Loucy (cell line): ENCODE measurements around the gene LEPR.

Source experiments
- H2AFZ ChIP-seq: fragments of 200-600 bp; sonication (generic); 2 replicates; pipeline ENCODE4 v1.6.0; 2016; ENCODE audit warnings: antibody characterized with exemption, mild to moderate bottlenecking, low read length, moderate library complexity
- H3F3A ChIP-seq: fragments of 200-600 bp; 2 replicates; pipeline ENCODE4 v1.6.0; 2016; ENCODE audit warnings: antibody characterized with exemption, low read depth, mild to moderate bottlenecking
- H3K27me3 ChIP-seq: fragments of 200-600 bp; sonication (generic); 2 replicates; pipeline ENCODE4 v1.6.1; 2014; ENCODE audit warnings: low read length, mild to moderate bottlenecking; ENCODE audit not compliant: insufficient read depth, poor library complexity, severe bottlenecking
- H3K36me3 ChIP-seq: fragments of 200-600 bp; sonication (generic); 2 replicates; pipeline ENCODE4 v1.6.1; 2016; ENCODE audit warnings: low read length; ENCODE audit not compliant: insufficient read depth
- H3K4me1 ChIP-seq: fragments of 200-600 bp; sonication (generic); 2 replicates; pipeline ENCODE4 v1.5.1; 2014; ENCODE audit warnings: low read length, mild to moderate bottlenecking; ENCODE audit not compliant: insufficient read depth, poor library complexity, severe bottlenecking
- H3K4me2 ChIP-seq: fragments of 200-600 bp; sonication (generic); 2 replicates; pipeline ENCODE4 v1.6.0; 2014; ENCODE audit warnings: antibody characterized with exemption, low read length, low read depth, mild to moderate bottlenecking; ENCODE audit not compliant: poor library complexity, severe bottlenecking
- H3K4me3 ChIP-seq: fragments of 200-600 bp; sonication (generic); 2 replicates; pipeline ENCODE4 v1.5.1; 2014; ENCODE audit warnings: low read length, mild to moderate bottlenecking, mixed read lengths; ENCODE audit not compliant: poor library complexity, severe bottlenecking
- H3K79me2 ChIP-seq: fragments of 200-600 bp; sonication (generic); 2 replicates; pipeline ENCODE4 v1.6.1; 2014; ENCODE audit warnings: low read length; ENCODE audit not compliant: insufficient read depth
- H3K9ac ChIP-seq: fragments of 200-600 bp; sonication (generic); 2 replicates; pipeline ENCODE4 v1.6.0; 2014; ENCODE audit warnings: mild to moderate bottlenecking, low read depth, low read length, moderate library complexity; ENCODE audit not compliant: poor library complexity, severe bottlenecking
- H3K9me2 ChIP-seq: fragments of 200-600 bp; sonication (generic); replicated peaks from 2 replicates; pipeline ENCODE4 v1.6.1; 2016; ENCODE audit warnings: low read depth, low read length, mixed read lengths
- H3K9me3 ChIP-seq: fragments of 200-600 bp; sonication (generic); 2 replicates; pipeline ENCODE4 v1.6.1; 2014; ENCODE audit warnings: mild to moderate bottlenecking, antibody characterized with exemption, low read length, low read depth; ENCODE audit not compliant: insufficient read depth
- H4K20me1 ChIP-seq: fragments of 200-600 bp; sonication (generic); 2 replicates; pipeline ENCODE4 v1.6.0; 2014; ENCODE audit warnings: antibody characterized with exemption, low read length, mild to moderate bottlenecking; ENCODE audit not compliant: insufficient read depth, poor library complexity, severe bottlenecking
- EZH2phosphoT487 ChIP-seq: fragments of 200-600 bp; IDR thresholded peaks from 2 replicates; pipeline ENCODE4 v1.6.1; 2018; ENCODE audit warnings: antibody characterized with exemption, mild to moderate bottlenecking, moderate library complexity, borderline replicate concordance
- TF ChIP-seq, protein P1 (sequence below): fragments of 200-600 bp; sonication (generic); conservative IDR thresholded peaks from 2 replicates; pipeline ENCODE4 v1.5.1; 2014; ENCODE audit warnings: mild to moderate bottlenecking, antibody characterized with exemption, low read length

LEPR gene

DNA sequence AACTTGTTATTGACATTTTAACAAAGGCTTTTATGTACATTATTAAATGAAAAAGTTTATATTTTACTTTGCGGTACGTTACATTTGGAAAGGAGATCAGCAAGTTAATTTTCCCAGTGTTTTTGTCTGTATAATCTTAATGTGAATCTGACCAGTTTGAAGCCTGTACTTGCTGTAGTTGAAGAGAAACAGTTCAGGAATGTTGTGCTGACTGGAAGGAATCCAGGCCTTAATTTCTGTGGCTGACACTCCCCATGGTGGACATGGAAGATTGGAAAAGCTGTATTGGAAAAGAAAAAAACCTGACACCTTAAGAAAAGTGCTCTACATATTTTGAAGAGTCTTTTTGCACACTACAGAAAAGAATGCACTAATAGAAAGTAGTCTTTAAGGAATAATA, 15.5 kb downstream of the LEPR start:
- Histone ChIP-seq H3K79me2 (no peaks in the 10 kb centered on the region), H3F3A (no peaks in the 10 kb centered on the region), H3K4me3 (no peak overlapping the region), H3K27me3 (no peaks in the 10 kb centered on the region), H2AFZ (no peak overlapping the region), H4K20me1 (no peaks in the 10 kb centered on the region), H3K9ac (no peak overlapping the region), H3K36me3 (peaks cover 17% of the 10 kb centered on the region; the same call in 1 of the 2 replicates), H3K4me1 (peaks cover 9% of the 10 kb centered on the region), H3K4me2 (no peak overlapping the region), H3K9me3 (no peaks in the 10 kb centered on the region), H3K9me2 (no peaks in the 10 kb centered on the region)
- TF ChIP-seq EZH2phosphoT487: no peak
- TF ChIP-seq, protein P1, sequence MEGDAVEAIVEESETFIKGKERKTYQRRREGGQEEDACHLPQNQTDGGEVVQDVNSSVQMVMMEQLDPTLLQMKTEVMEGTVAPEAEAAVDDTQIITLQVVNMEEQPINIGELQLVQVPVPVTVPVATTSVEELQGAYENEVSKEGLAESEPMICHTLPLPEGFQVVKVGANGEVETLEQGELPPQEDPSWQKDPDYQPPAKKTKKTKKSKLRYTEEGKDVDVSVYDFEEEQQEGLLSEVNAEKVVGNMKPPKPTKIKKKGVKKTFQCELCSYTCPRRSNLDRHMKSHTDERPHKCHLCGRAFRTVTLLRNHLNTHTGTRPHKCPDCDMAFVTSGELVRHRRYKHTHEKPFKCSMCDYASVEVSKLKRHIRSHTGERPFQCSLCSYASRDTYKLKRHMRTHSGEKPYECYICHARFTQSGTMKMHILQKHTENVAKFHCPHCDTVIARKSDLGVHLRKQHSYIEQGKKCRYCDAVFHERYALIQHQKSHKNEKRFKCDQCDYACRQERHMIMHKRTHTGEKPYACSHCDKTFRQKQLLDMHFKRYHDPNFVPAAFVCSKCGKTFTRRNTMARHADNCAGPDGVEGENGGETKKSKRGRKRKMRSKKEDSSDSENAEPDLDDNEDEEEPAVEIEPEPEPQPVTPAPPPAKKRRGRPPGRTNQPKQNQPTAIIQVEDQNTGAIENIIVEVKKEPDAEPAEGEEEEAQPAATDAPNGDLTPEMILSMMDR: no peak

- H2AFZ ChIP-seq: no peak overlapping the region
- no peak overlapping the region for H3K4me2 ChIP-seq
- H3K79me2 ChIP-seq: no peaks in the 10 kb centered on the region
- no peak overlapping the region for H3K9ac ChIP-seq
- H3K4me1 ChIP-seq: peaks cover 5% of the 10 kb centered on the region
- no peaks in the 10 kb centered on the region for H3K27me3 ChIP-seq
- no peak overlapping the region for H3K4me3 ChIP-seq
- no peaks in the 10 kb centered on the region for H3K9me2 ChIP-seq
- H4K20me1 ChIP-seq: no peaks in the 10 kb centered on the region
- TF ChIP-seq, protein P1: no peak
- TF ChIP-seq EZH2phosphoT487: no peak
- H3F3A ChIP-seq: no peaks in the 10 kb centered on the region
- H3K9me3 ChIP-seq: no peaks in the 10 kb centered on the region
- H3K36me3 ChIP-seq: peaks cover 8% of the 10 kb centered on the region; the same call in 1 of the 2 replicates
These were observed 17.1 kb downstream of the LEPR start for GRCh38 chr1:65437616-65438015.

GRCh38 chr1:65440322-65440900, 19.9 kb downstream of the LEPR start:
- Histone ChIP-seq H3K4me3 (no peak overlapping the region), H3K36me3 (no peaks in the 10 kb centered on the region), H2AFZ (no peak overlapping the region), H3K79me2 (no peaks in the 10 kb centered on the region), H3K9me3 (no peaks in the 10 kb centered on the region), H3K4me1 (peaks cover 5% of the 10 kb centered on the region), H3K27me3 (no peaks in the 10 kb centered on the region), H3K4me2 (no peak overlapping the region), H3K9me2 (no peaks in the 10 kb centered on the region), H4K20me1 (no peaks in the 10 kb centered on the region), H3K9ac (no peak overlapping the region), H3F3A (no peaks in the 10 kb centered on the region)
- TF ChIP-seq EZH2phosphoT487: no peak
- TF ChIP-seq, protein P1: no peak
